ENCODE results near the gene TM4SF18. TPM values are rescaled to one million over a fixed set of nuclear protein-coding genes. Genes with fewer than 3 reads are reported as not detected.
A peak's percentile ranks its signal among the peaks of the same experiment; 100 is the strongest.
"Not testable (repeated sequence)": the region's sequence is repeated elsewhere in the genome, so short reads cannot be mapped to it uniquely, and the experiment has no call there.

The TM4SF18 gene
- total RNA-seq (2014; rRNA removed; shearing (Covaris generic)): 2.4 and 10.4 TPM in 2 replicates

GRCh38 chr3:149333176-149333859, at the start of gene TM4SF18:
Gene TM4SF18, minus strand, starts transcription at chr3:149333636. Its CDS starts 254 bp downstream, at chr3:149333382.
- Histone ChIP-seq H3K4me1 (replicated peaks) (peaks cover 30% of the 10 kb centered on the region), H3K36me3 (no peaks in the 10 kb centered on the region), H3K27ac (peak within 1 kb of the TSS; percentile 37), H3K4me3 (no peak within 1 kb of the TSS), H3K9me3 (replicated peaks) (no peaks in the 10 kb centered on the region), H3K27me3 (replicated peaks) (no peaks in the 10 kb centered on the region)
- DNase-seq (ENCODE audit: low read depth in 1 of 2, low spot score in 2 of 2): peak in 1 of 2 experiments; percentile 29

- peaks cover 61% of the 10 kb centered on the region for H3K4me1 ChIP-seq (replicated peaks)
- no peaks in the 10 kb centered on the region for H3K27me3 ChIP-seq (replicated peaks)
- peak overlapping the region; percentile 52 for H3K27ac ChIP-seq
- H3K9me3 ChIP-seq (replicated peaks): no peaks in the 10 kb centered on the region
- H3K4me3 ChIP-seq: no peak overlapping the region
- DNase-seq (ENCODE audit: low read depth in 1 of 2, low spot score in 2 of 2): no peak
- H3K36me3 ChIP-seq: no peaks in the 10 kb centered on the region
Measured at GRCh38 chr3:149382518-149382917, 49.1 kb upstream of the TM4SF18 start.

GRCh38 chr3:149382101-149382467, 48.6 kb upstream of the TM4SF18 start:
- peaks cover 57% of the 10 kb centered on the region for H3K4me1 ChIP-seq (replicated peaks)

GRCh38 chr3:149381173-149382100, 48.0 kb upstream of the TM4SF18 start:
- Histone ChIP-seq H3K27ac (peak overlapping the region; percentile 52), H3K9me3 (replicated peaks) (no peaks in the 10 kb centered on the region), H3K4me1 (replicated peaks) (peaks cover 50% of the 10 kb centered on the region)

More at GRCh38 chr3:149382101-149382467, 48.6 kb upstream of the TM4SF18 start:
- no peaks in the 10 kb centered on the region for H3K27me3 ChIP-seq (replicated peaks)
- no peak overlapping the region for H3K4me3 ChIP-seq
- H3K36me3 ChIP-seq: no peaks in the 10 kb centered on the region
- peak in 1 of 2 experiments; percentile 52 for DNase-seq (ENCODE audit: low read depth in 1 of 2, low spot score in 2 of 2)
- H3K9me3 ChIP-seq (replicated peaks): no peaks in the 10 kb centered on the region
- peak overlapping the region; percentile 52 for H3K27ac ChIP-seq

GRCh38 chr3:149380220-149380619, 46.8 kb upstream of the TM4SF18 start:
- not testable (repeated sequence) for H3K4me3 ChIP-seq; H3K9me3 ChIP-seq (replicated peaks); H3K27me3 ChIP-seq (replicated peaks); DNase-seq (ENCODE audit: low read depth in 1 of 2, low spot score in 2 of 2); H3K27ac ChIP-seq; H3K36me3 ChIP-seq
- H3K4me1 ChIP-seq (replicated peaks): peaks cover 44% of the 10 kb centered on the region

More at GRCh38 chr3:149381173-149382100, 48.0 kb upstream of the TM4SF18 start:
- no peak for DNase-seq (ENCODE audit: low read depth in 1 of 2, low spot score in 2 of 2)
- Histone ChIP-seq H3K36me3 (no peaks in the 10 kb centered on the region), H3K27me3 (replicated peaks) (no peaks in the 10 kb centered on the region), H3K4me3 (no peak overlapping the region)

GRCh38 chr3:149378478-149379309, 45.3 kb upstream of the TM4SF18 start:
- peaks cover 52% of the 10 kb centered on the region for H3K4me1 ChIP-seq (replicated peaks)
- no peaks in the 10 kb centered on the region for H3K9me3 ChIP-seq (replicated peaks)
- no peaks in the 10 kb centered on the region for H3K27me3 ChIP-seq (replicated peaks)
- no peak overlapping the region for H3K4me3 ChIP-seq
- no peak for DNase-seq (ENCODE audit: low read depth in 1 of 2, low spot score in 2 of 2)
- peaks cover 21% of the 10 kb centered on the region for H3K36me3 ChIP-seq
- H3K27ac ChIP-seq: peak overlapping the region; percentile 77

- Histone ChIP-seq H3K27ac (peak within 1 kb of the TSS; percentile 77), H3K9me3 (replicated peaks) (no peaks in the 10 kb centered on the region), H3K4me1 (replicated peaks) (peaks cover 60% of the 10 kb centered on the region), H3K4me3 (peak within 1 kb of the TSS; percentile 45), H3K36me3 (peaks cover 31% of the 10 kb centered on the region), H3K27me3 (replicated peaks) (no peaks in the 10 kb centered on the region)
- DNase-seq (ENCODE audit: low read depth in 1 of 2, low spot score in 2 of 2): peak; percentile 86 to 88
Measured at GRCh38 chr3:149377408-149378364, 44.2 kb upstream of the TM4SF18 start, which contains the start of gene TM4SF1. Gene TM4SF1, minus strand, starts transcription at chr3:149377649. Its CDS starts 102 bp downstream, at chr3:149377547.

GRCh38 chr3:149376718-149377407, 43.4 kb upstream of the TM4SF18 start:
- Histone ChIP-seq H3K4me3 (peak overlapping the region; percentile 45), H3K4me1 (replicated peaks) (peaks cover 52% of the 10 kb centered on the region), H3K27me3 (replicated peaks) (no peaks in the 10 kb centered on the region), H3K27ac (peak overlapping the region; percentile 77), H3K9me3 (replicated peaks) (no peaks in the 10 kb centered on the region), H3K36me3 (peaks cover 37% of the 10 kb centered on the region)
- DNase-seq (ENCODE audit: low read depth in 1 of 2, low spot score in 2 of 2): peak in 1 of 2 experiments; percentile 46

- Histone ChIP-seq H3K27me3 (replicated peaks) (no peaks in the 10 kb centered on the region), H3K9me3 (replicated peaks) (no peaks in the 10 kb centered on the region), H3K4me1 (replicated peaks) (peaks cover 57% of the 10 kb centered on the region), H3K4me3 (peak overlapping the region; percentile 45), H3K36me3 (peaks cover 50% of the 10 kb centered on the region), H3K27ac (peak overlapping the region; percentile 77)
- DNase-seq (ENCODE audit: low read depth in 1 of 2, low spot score in 2 of 2): peak in 1 of 2 experiments; percentile 11
Measured at GRCh38 chr3:149375501-149376196, 42.2 kb upstream of the TM4SF18 start.

GRCh38 chr3:149374793-149375500, 41.5 kb upstream of the TM4SF18 start:
- H3K4me1 ChIP-seq (replicated peaks): peaks cover 64% of the 10 kb centered on the region
- H3K27ac ChIP-seq: no peak overlapping the region; the same call in 1 of the 2 replicates
- peaks cover 57% of the 10 kb centered on the region for H3K36me3 ChIP-seq
- H3K4me3 ChIP-seq: no peak overlapping the region
- no peaks in the 10 kb centered on the region for H3K27me3 ChIP-seq (replicated peaks)
- DNase-seq (ENCODE audit: low read depth in 1 of 2, low spot score in 2 of 2): no peak
- no peaks in the 10 kb centered on the region for H3K9me3 ChIP-seq (replicated peaks)

- H3K27ac ChIP-seq: no peak overlapping the region
- H3K36me3 ChIP-seq: peaks cover 60% of the 10 kb centered on the region
- H3K4me3 ChIP-seq: no peak overlapping the region
- H3K9me3 ChIP-seq (replicated peaks): no peaks in the 10 kb centered on the region
- DNase-seq (ENCODE audit: low read depth in 1 of 2, low spot score in 2 of 2): no peak
- H3K4me1 ChIP-seq (replicated peaks): peaks cover 69% of the 10 kb centered on the region
- H3K27me3 ChIP-seq (replicated peaks): no peaks in the 10 kb centered on the region
Measured at GRCh38 chr3:149374391-149374790, 41.0 kb upstream of the TM4SF18 start.

All from SJSA1 (cell line).